ENCODE measurements around the gene FAM124A. TPM values are rescaled to one million over a fixed set of nuclear protein-coding genes. Genes with fewer than 3 reads are reported as not detected.

The FAM124A gene
- total and polyA plus RNA-seq, 2 of the 8 experiments (the other 6 are each of a cell fraction or from before 2014, with no cell fraction given): 40.7 to 49.9 TPM

GRCh38 chr13:51292000-51292565 lies 69.9 kb downstream of the FAM124A start (continued):
- TF ChIP-seq POLR2AphosphoS5 (IDR thresholded peaks at IDR 0.05; ENCODE audit: low read depth, low read length) (no peak), POU5F1 (IDR thresholded peaks at IDR 0.05; ENCODE audit: low read depth, low read length) (no peak), RFX5 (IDR thresholded peaks at IDR 0.05; ENCODE audit: borderline replicate concordance, low read depth, low read length) (no peak)
- TF ChIP-seq, protein P1, sequence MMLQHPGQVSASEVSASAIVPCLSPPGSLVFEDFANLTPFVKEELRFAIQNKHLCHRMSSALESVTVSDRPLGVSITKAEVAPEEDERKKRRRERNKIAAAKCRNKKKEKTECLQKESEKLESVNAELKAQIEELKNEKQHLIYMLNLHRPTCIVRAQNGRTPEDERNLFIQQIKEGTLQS (IDR thresholded peaks at IDR 0.05; ENCODE audit: insufficient read depth, low read depth, low read length): no peak

All from H1 (cell line).